Measurements from ENCODE around the gene ATXN1. TPM values are rescaled to one million over a fixed set of nuclear protein-coding genes. Genes with fewer than 3 reads are reported as not detected.

Gene ATXN1
- total RNA-seq, 1 donor: 48.5 TPM

DNA sequence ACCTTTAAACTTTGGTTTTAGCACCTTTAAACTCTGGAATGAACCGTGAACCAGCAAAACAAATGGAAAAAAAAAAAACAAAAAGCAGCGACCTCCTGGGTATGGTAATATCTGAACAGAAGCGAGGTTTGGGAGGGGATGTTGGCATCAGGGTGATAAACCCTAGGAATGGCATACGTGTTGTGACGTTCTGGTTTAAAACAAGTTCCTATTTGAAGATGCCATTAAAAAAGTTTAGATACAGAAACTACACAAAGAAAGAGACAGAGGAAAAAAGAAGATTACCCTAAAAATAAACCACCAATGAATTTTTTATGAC, 60.4 kb downstream of the ATXN1 start:
- Histone ChIP-seq H3K27ac (ENCODE audit: low read depth, low read length) (peak overlapping the region; percentile 72), H3K9me3 (ENCODE audit: low read depth, low read length) (no peaks in the 10 kb centered on the region), H3K4me3 (ENCODE audit: insufficient read depth, low read length) (peak overlapping the region; percentile 65), H3K4me2 (ENCODE audit: insufficient read depth, low read length) (peak overlapping the region; percentile 85), H3K79me2 (ENCODE audit: insufficient read depth, low read length) (peaks cover 67% of the 10 kb centered on the region), H3K36me3 (ENCODE audit: insufficient read depth, low read length) (no peaks in the 10 kb centered on the region), H3K27me3 (ENCODE audit: insufficient read depth, low read length) (no peaks in the 10 kb centered on the region), H4K20me1 (ENCODE audit: insufficient read depth, low read length) (peaks cover 7% of the 10 kb centered on the region), H2AFZ (ENCODE audit: low read length) (peak overlapping the region; percentile 78), H3K4me1 (ENCODE audit: insufficient read depth, low read length) (peaks cover 52% of the 10 kb centered on the region)
- TF ChIP-seq, protein P1, sequence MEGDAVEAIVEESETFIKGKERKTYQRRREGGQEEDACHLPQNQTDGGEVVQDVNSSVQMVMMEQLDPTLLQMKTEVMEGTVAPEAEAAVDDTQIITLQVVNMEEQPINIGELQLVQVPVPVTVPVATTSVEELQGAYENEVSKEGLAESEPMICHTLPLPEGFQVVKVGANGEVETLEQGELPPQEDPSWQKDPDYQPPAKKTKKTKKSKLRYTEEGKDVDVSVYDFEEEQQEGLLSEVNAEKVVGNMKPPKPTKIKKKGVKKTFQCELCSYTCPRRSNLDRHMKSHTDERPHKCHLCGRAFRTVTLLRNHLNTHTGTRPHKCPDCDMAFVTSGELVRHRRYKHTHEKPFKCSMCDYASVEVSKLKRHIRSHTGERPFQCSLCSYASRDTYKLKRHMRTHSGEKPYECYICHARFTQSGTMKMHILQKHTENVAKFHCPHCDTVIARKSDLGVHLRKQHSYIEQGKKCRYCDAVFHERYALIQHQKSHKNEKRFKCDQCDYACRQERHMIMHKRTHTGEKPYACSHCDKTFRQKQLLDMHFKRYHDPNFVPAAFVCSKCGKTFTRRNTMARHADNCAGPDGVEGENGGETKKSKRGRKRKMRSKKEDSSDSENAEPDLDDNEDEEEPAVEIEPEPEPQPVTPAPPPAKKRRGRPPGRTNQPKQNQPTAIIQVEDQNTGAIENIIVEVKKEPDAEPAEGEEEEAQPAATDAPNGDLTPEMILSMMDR (IDR thresholded peaks at IDR 0.05; ENCODE audit: extremely low read depth, low read depth, low read length): no peak
- no peak for DNase-seq (ENCODE audit: insufficient read length, low spot score, missing footprints)

- Histone ChIP-seq H3K9me3 (ENCODE audit: low read depth, low read length) (no peaks in the 10 kb centered on the region), H3K4me1 (ENCODE audit: insufficient read depth, low read length) (peaks cover 51% of the 10 kb centered on the region), H3K4me3 (ENCODE audit: insufficient read depth, low read length) (peak overlapping the region; percentile 65), H3K4me2 (ENCODE audit: insufficient read depth, low read length) (peak overlapping the region; percentile 85), H3K27me3 (ENCODE audit: insufficient read depth, low read length) (no peaks in the 10 kb centered on the region), H3K27ac (ENCODE audit: low read depth, low read length) (peak overlapping the region; percentile 72), H2AFZ (ENCODE audit: low read length) (peak overlapping the region; percentile 78), H3K36me3 (ENCODE audit: insufficient read depth, low read length) (no peaks in the 10 kb centered on the region), H4K20me1 (ENCODE audit: insufficient read depth, low read length) (peaks cover 3% of the 10 kb centered on the region), H3K79me2 (ENCODE audit: insufficient read depth, low read length) (peaks cover 63% of the 10 kb centered on the region)
- TF ChIP-seq, protein P1 (IDR thresholded peaks at IDR 0.05; ENCODE audit: extremely low read depth, low read depth, low read length): no peak
- no peak for DNase-seq (ENCODE audit: insufficient read length, low spot score, missing footprints)
Observed at GRCh38 chr6:16700202-16700915, 60.9 kb downstream of the ATXN1 start.

GRCh38 chr6:16698997-16699868, 62.0 kb downstream of the ATXN1 start:
- Histone ChIP-seq H3K27ac (ENCODE audit: low read depth, low read length) (peak overlapping the region; percentile 59), H3K9me3 (ENCODE audit: low read depth, low read length) (no peaks in the 10 kb centered on the region), H2AFZ (ENCODE audit: low read length) (peak overlapping the region; percentile 9), H3K79me2 (ENCODE audit: insufficient read depth, low read length) (peaks cover 62% of the 10 kb centered on the region), H3K4me2 (ENCODE audit: insufficient read depth, low read length) (peak overlapping the region; percentile 32), H3K27me3 (ENCODE audit: insufficient read depth, low read length) (no peaks in the 10 kb centered on the region), H4K20me1 (ENCODE audit: insufficient read depth, low read length) (peaks cover 3% of the 10 kb centered on the region), H3K36me3 (ENCODE audit: insufficient read depth, low read length) (no peaks in the 10 kb centered on the region), H3K4me3 (ENCODE audit: insufficient read depth, low read length) (no peak overlapping the region), H3K4me1 (ENCODE audit: insufficient read depth, low read length) (peaks cover 40% of the 10 kb centered on the region)
- TF ChIP-seq, protein P1 (IDR thresholded peaks at IDR 0.05; ENCODE audit: extremely low read depth, low read depth, low read length): no peak
- DNase-seq (ENCODE audit: insufficient read length, low spot score, missing footprints): no peak

DNA sequence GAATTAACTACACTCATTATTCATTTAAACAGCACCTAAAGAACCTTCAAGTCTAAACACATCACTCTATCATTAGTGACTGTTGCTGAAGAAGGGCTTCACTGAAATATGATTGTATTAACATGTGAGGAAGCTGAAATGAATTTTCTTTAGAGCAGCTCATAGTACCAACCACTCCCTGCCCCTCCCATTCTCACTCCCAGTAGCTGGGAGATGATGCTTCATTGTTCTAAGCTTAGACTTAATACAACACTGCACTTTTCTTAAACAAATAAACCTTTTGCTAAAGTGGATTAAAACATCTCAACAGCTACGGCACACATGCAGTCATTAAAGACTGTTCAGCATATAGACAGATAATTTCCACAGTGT, 63.1 kb downstream of the ATXN1 start:
- no peak for DNase-seq (ENCODE audit: insufficient read length, low spot score, missing footprints)
- Histone ChIP-seq H3K4me2 (ENCODE audit: insufficient read depth, low read length) (no peak overlapping the region), H3K9me3 (ENCODE audit: low read depth, low read length) (no peaks in the 10 kb centered on the region), H3K4me3 (ENCODE audit: insufficient read depth, low read length) (no peak overlapping the region), H3K27me3 (ENCODE audit: insufficient read depth, low read length) (no peaks in the 10 kb centered on the region), H3K79me2 (ENCODE audit: insufficient read depth, low read length) (peaks cover 58% of the 10 kb centered on the region), H3K4me1 (ENCODE audit: insufficient read depth, low read length) (peaks cover 35% of the 10 kb centered on the region), H4K20me1 (ENCODE audit: insufficient read depth, low read length) (peaks cover under 1% of the 10 kb centered on the region), H3K27ac (ENCODE audit: low read depth, low read length) (no peak overlapping the region), H2AFZ (ENCODE audit: low read length) (no peak overlapping the region), H3K36me3 (ENCODE audit: insufficient read depth, low read length) (no peaks in the 10 kb centered on the region)
- TF ChIP-seq, protein P1 (IDR thresholded peaks at IDR 0.05; ENCODE audit: extremely low read depth, low read depth, low read length): no peak
